ENCODE data around the gene DYRK1B. TPM values are rescaled to one million over a fixed set of nuclear protein-coding genes. Genes with fewer than 3 reads are reported as not detected.

The DYRK1B gene
- total RNA-seq, 1 donor from 2014 or later: 19.9 TPM

- ATAC-seq (no peak), DNase-seq (ENCODE audit: missing footprints) (no peak)
- intact Hi-C loops (cut with DNase I): no loop called here
These were observed 33.2 kb upstream of the DYRK1B start for GRCh38 chr19:39867133-39867532.

- DNase-seq (ENCODE audit: missing footprints) (no peak), ATAC-seq (no peak)
- intact Hi-C loops (cut with DNase I): no loop called here
These were observed 32.0 kb upstream of the DYRK1B start for GRCh38 chr19:39865953-39866352.

- no peak for ATAC-seq
- DNase-seq (ENCODE audit: missing footprints): no peak
- intact Hi-C loops (cut with DNase I): no loop called here
These were observed 31.2 kb upstream of the DYRK1B start for GRCh38 chr19:39865186-39865585.

GRCh38 chr19:39864118-39864517, 30.2 kb upstream of the DYRK1B start:
- no peak for DNase-seq (ENCODE audit: missing footprints)
- intact Hi-C loops (cut with DNase I): no loop called here
- ATAC-seq: no peak

- ATAC-seq: peak; percentile 92
- peak; percentile 77 for DNase-seq (ENCODE audit: missing footprints)
- intact Hi-C loops (cut with DNase I): no loop called here
These were observed 24.6 kb upstream of the DYRK1B start for GRCh38 chr19:39858541-39858940.

GRCh38 chr19:39852882-39853281, 18.9 kb upstream of the DYRK1B start:
- DNase-seq (ENCODE audit: missing footprints): no peak
- ATAC-seq: no peak
- intact Hi-C loops (cut with DNase I): no loop called here

GRCh38 chr19:39850892-39851291, 16.9 kb upstream of the DYRK1B start:
- intact Hi-C loops (cut with DNase I): no loop called here
- ATAC-seq (no peak), DNase-seq (ENCODE audit: missing footprints) (no peak)

- ATAC-seq (no peak), DNase-seq (ENCODE audit: missing footprints) (no peak)
- intact Hi-C loops (cut with DNase I): loop anchor here (10.0 kb wide), 1 partner anchor 314 kb away; the partner anchor contains the start of gene EID2B
These were observed 14.4 kb upstream of the DYRK1B start for GRCh38 chr19:39848392-39848791.

GRCh38 chr19:39847525-39847924, 13.6 kb upstream of the DYRK1B start:
- ATAC-seq (no peak), DNase-seq (ENCODE audit: missing footprints) (no peak)
- intact Hi-C loops (cut with DNase I): loop anchor here (10.0 kb wide), 1 partner anchor 313 kb away; the partner anchor contains the start of gene EID2B

GRCh38 chr19:39846678-39847486, 12.9 kb upstream of the DYRK1B start:
- intact Hi-C loops (cut with DNase I): loop anchor here (10.0 kb wide), 1 partner anchor 312 kb away; the partner anchor contains the start of gene EID2B
- peak; percentile 1 for ATAC-seq

GRCh38 chr19:39845933-39846677, 12.1 kb upstream of the DYRK1B start, which contains the start of gene FBL:
TSS of gene FBL (minus strand) at chr19:39846379. CDS start at chr19:39846300, 79 bp downstream.
- ATAC-seq (peak; percentile 95), DNase-seq (ENCODE audit: missing footprints) (peak; percentile 99)
- intact Hi-C loops (cut with DNase I): loop anchor here (10.0 kb wide), 1 partner anchor 311 kb away; the partner anchor contains the start of gene EID2B

More at GRCh38 chr19:39846678-39847486, 12.9 kb upstream of the DYRK1B start:
- no peak for DNase-seq (ENCODE audit: missing footprints)

GRCh38 chr19:39845584-39845932, 11.6 kb upstream of the DYRK1B start:
- intact Hi-C loops (cut with DNase I): loop anchor here (10.0 kb wide), 1 partner anchor 311 kb away; the partner anchor contains the start of gene EID2B
- no peak for ATAC-seq
- no peak for DNase-seq (ENCODE audit: missing footprints)

- DNase-seq (ENCODE audit: missing footprints): no peak
- intact Hi-C loops (cut with DNase I): loop anchor here (10.0 kb wide), 1 partner anchor 310 kb away; the partner anchor contains the start of gene EID2B
- ATAC-seq: no peak
These were observed 11.2 kb upstream of the DYRK1B start for GRCh38 chr19:39845172-39845571.

- intact Hi-C loops (cut with DNase I): loop anchor here (10.0 kb wide), 1 partner anchor 309 kb away; the partner anchor contains the start of gene EID2B
- no peak for ATAC-seq
- DNase-seq (ENCODE audit: missing footprints): no peak
These were observed 10.2 kb upstream of the DYRK1B start for GRCh38 chr19:39843919-39844793.

GRCh38 chr19:39842693-39843435, 8.9 kb upstream of the DYRK1B start:
- ATAC-seq (no peak), DNase-seq (ENCODE audit: missing footprints) (no peak)
- intact Hi-C loops (cut with DNase I): loop anchor here (1.0 to 10.0 kb wide), 2 partner anchors 50 to 308 kb away; partner anchors contain the start of gene EID2B

- ATAC-seq (no peak), DNase-seq (ENCODE audit: missing footprints) (no peak)
- intact Hi-C loops (cut with DNase I): loop anchor here (10.0 kb wide), 1 partner anchor 306 kb away; the partner anchor contains the start of gene EID2B
These were observed 7.1 kb upstream of the DYRK1B start for GRCh38 chr19:39841041-39841440.

GRCh38 chr19:39840492-39840891, 6.5 kb upstream of the DYRK1B start:
- DNase-seq (ENCODE audit: missing footprints): no peak
- intact Hi-C loops (cut with DNase I): loop anchor here (10.0 kb wide), 1 partner anchor 306 kb away; the partner anchor contains the start of gene EID2B
- no peak for ATAC-seq
